AG04449 (cell line): ENCODE measurements around the gene TRMT5.

Experiments
- CTCF ChIA-PET: fragments of 350-600 bp; formaldehyde crosslinking; extraction: SDS; loops from one replicate; lab custom pipeline; 2021; ENCODE audit warnings: antibody characterized with exemption; lab: Yijun Ruan, JAX
- POLR2A ChIA-PET: fragments of 400-600, 350-600 bp; formaldehyde crosslinking; extraction: SDS; loops from one replicate; lab custom pipeline; 2020; ENCODE audit warnings: antibody characterized with exemption, inconsistent platforms; lab: Yijun Ruan, JAX
- DNase-seq: peaks from one replicate; pipeline ENCODE4 v3.0.0-alpha.2; 2010; ENCODE audit warnings: low read depth, low spot score
- H3K4me3 ChIP-seq: 2 replicates; pipeline ENCODE4 v1.5.1; 2011; ENCODE audit warnings: low read depth, mild to moderate bottlenecking, control low read depth, low read length
- TF ChIP-seq, protein P1 (sequence below): IDR thresholded peaks from one replicate; pipeline ENCODE4 v1.5.1; 2011; ENCODE audit warnings: mild to moderate bottlenecking, moderate library complexity, low read length, control low read depth, inconsistent platforms; ENCODE audit not compliant: insufficient read depth; ENCODE audit errors: missing control alignments

The TRMT5 gene

DNA sequence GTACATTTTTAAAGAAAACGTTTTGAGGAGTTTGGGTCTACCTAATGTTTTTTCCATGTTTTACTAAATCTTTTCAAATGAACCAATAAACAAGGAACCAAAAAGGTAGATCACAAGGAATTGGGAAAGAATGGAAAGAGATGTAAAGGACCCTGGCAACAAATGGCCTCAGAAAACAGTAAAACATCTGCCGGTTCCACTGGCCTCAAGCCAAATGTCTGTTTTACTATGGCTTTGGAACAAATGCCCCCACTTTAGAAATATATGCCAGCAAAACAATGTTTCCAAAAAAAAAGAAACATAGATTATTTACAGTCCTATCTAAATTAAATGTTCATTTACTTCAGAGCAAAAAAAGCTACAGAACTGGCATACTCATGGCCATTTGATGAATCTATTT lies 3.0 kb downstream of the TRMT5 start:
- DNase-seq = no peak
- ChIA-PET POLR2A (no interaction called here), CTCF (interaction anchor here (0.7 to 1.3 kb wide), 2 partner anchors 275 to 352 kb away, joined by 3 to 4 read pairs; no protein-coding TSS in a partner anchor)
- TF ChIP-seq, protein P1, sequence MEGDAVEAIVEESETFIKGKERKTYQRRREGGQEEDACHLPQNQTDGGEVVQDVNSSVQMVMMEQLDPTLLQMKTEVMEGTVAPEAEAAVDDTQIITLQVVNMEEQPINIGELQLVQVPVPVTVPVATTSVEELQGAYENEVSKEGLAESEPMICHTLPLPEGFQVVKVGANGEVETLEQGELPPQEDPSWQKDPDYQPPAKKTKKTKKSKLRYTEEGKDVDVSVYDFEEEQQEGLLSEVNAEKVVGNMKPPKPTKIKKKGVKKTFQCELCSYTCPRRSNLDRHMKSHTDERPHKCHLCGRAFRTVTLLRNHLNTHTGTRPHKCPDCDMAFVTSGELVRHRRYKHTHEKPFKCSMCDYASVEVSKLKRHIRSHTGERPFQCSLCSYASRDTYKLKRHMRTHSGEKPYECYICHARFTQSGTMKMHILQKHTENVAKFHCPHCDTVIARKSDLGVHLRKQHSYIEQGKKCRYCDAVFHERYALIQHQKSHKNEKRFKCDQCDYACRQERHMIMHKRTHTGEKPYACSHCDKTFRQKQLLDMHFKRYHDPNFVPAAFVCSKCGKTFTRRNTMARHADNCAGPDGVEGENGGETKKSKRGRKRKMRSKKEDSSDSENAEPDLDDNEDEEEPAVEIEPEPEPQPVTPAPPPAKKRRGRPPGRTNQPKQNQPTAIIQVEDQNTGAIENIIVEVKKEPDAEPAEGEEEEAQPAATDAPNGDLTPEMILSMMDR = no peak
- no peak overlapping the region for H3K4me3 ChIP-seq

DNA sequence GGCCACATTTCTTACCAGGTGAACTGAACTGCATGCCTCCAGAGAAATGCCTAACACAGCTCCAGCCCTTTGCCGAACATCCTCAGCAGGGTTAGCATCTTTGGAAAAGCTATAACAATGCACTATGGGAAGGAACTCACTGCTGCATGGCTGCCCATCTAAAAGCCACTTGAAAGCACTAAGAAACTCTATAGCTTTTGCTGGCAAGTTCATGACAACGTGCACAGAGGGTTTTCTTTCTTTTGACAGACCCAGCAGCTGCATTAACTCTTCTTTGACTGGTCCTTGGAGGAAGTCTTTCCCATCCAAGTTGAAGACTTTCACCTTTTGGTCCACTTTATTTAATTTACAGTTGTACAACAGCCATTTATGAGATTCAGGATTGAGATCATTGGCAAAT lies 5.3 kb downstream of the TRMT5 start:
- CTCF ChIA-PET = interaction anchor here (1.2 kb wide), 1 partner anchor 278 kb away, joined by 3 read pairs; no protein-coding TSS in a partner anchor
- POLR2A ChIA-PET = no interaction called here
- DNase-seq = no peak

DNA sequence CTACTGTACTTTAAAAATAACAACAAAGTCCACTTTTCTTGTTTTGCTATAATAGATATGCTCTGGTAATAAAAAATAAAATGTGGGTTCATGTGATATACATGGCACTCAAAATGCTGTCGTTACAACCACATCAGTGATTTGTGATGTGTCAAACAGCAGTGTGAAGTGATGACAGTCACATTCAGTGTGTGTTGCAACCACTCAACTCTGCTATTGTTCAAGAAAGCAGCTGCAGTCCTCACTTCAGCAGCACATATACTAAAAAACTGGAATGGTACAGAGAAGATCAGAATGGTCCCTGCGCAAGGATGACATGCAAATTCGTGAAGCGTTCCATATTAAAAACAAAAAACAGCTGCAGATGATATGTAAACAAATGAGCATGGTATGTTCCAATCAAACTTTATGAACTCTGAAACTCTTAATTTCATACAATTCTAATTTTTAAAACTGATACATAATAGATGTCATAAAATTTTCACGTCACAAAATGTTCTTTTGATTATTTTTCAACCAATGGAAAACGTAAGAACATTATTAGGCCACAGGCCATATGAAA lies 6.7 kb downstream of the TRMT5 start:
- ChIA-PET CTCF (no interaction called here), POLR2A (no interaction called here)
- DNase-seq = no peak
- no peak overlapping the region for H3K4me3 ChIP-seq
- TF ChIP-seq, protein P1 = no peak

More for the DNA sequence above, 5.3 kb downstream of the TRMT5 start:
- TF ChIP-seq, protein P1 = no peak
- H3K4me3 ChIP-seq = no peak overlapping the region

DNA sequence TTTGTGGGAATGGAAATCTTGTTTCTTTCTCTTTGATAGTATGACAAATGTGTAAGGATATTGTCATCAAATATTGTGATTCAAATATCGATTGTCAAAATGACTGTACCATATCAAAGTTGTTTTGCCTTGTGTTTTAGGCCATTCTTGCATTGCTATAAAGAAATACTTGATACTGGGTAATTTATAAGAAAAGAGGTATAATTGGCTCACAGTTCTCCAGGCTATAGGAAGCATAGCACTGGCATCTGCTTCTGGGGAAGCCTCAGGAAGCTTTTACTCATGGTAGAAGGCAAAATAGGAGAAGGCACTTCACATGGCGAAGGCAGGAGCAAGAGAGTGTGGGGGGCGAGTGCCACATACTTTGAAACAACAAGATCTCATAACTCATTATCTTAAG lies 7.8 kb downstream of the TRMT5 start:
- H3K4me3 ChIP-seq = no peak overlapping the region
- DNase-seq = no peak
- POLR2A ChIA-PET = no interaction called here
- CTCF ChIA-PET = no interaction called here
- TF ChIP-seq, protein P1 = no peak

DNA sequence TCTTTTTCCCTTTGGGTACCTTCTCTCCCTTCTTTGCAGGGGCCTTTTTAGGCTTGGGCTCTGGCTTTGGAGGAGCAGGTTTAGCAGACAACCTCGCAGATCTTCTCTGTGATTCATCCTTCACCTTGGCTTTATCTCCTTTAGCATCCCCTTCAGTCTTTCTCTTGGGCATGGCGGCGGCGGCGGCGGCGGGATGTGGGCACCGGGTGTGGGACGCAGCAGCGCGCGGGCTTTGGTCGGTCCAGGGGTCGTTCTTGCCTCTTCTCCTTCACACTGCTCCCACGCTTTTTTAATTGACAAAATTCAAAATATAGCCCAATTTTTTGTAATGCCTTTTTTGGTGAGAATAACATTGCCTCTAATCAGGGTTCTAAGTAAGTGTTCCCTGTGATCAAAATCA lies 8.6 kb downstream of the TRMT5 start:
- DNase-seq = no peak
- ChIA-PET CTCF (no interaction called here), POLR2A (no interaction called here)
- TF ChIP-seq, protein P1 = no peak
- H3K4me3 ChIP-seq = no peak overlapping the region

DNA sequence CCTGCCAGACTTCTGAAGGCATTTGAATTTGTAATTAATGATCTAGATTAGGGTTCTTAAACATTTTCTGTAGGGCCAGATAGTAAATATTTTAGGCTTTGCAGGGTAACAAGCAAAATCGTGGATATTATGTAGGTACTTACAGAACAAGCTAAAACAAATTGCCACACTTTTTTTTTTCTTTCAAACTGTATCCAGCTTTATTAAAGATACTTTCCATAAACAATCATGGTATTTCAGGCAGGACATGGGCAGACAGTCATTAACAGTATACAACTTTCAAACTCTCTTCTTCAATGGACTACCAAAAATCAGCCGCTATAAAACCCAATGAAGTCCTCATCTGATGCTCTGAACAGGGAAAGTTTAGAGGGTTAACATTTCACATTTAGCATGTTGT lies 9.6 kb downstream of the TRMT5 start:
- TF ChIP-seq, protein P1 = no peak
- no peak overlapping the region for H3K4me3 ChIP-seq
- POLR2A ChIA-PET = no interaction called here
- CTCF ChIA-PET = interaction anchor here (1.4 kb wide), 1 partner anchor 13 kb away, joined by 4 read pairs; no protein-coding TSS in a partner anchor
- no peak for DNase-seq
